Measurements from ENCODE around the gene TXNIP.

GRCh38 chr1:145957443-145958319 is 38.7 kb downstream of the TXNIP start, which contains the start of gene LIX1L:
- TF ChIP-seq, protein P1, sequence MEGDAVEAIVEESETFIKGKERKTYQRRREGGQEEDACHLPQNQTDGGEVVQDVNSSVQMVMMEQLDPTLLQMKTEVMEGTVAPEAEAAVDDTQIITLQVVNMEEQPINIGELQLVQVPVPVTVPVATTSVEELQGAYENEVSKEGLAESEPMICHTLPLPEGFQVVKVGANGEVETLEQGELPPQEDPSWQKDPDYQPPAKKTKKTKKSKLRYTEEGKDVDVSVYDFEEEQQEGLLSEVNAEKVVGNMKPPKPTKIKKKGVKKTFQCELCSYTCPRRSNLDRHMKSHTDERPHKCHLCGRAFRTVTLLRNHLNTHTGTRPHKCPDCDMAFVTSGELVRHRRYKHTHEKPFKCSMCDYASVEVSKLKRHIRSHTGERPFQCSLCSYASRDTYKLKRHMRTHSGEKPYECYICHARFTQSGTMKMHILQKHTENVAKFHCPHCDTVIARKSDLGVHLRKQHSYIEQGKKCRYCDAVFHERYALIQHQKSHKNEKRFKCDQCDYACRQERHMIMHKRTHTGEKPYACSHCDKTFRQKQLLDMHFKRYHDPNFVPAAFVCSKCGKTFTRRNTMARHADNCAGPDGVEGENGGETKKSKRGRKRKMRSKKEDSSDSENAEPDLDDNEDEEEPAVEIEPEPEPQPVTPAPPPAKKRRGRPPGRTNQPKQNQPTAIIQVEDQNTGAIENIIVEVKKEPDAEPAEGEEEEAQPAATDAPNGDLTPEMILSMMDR (IDR thresholded peaks at IDR 0.05; ENCODE audit: insufficient read depth, low read depth, low read length): no peak
- no peak for TF ChIP-seq EZH2 (IDR thresholded peaks at IDR 0.05; ENCODE audit: insufficient read depth, low read length)

Measured in astrocyte (in vitro differentiated cells and primary cell).